NCI-H345 treated with DMSO at 0.1 percent for 48 hours (cell line): ENCODE data around the gene IGF2R.
"Not testable (repeated sequence)": the region's sequence is repeated elsewhere in the genome, so short reads cannot be mapped to it uniquely, and the experiment has no call there.

Experiments
- DNase-seq: peaks from one replicate; lab custom pipeline; 2025; ENCODE audit not compliant: unreplicated experiment; lab: John Stamatoyannopoulos, UW

IGF2R gene

DNA sequence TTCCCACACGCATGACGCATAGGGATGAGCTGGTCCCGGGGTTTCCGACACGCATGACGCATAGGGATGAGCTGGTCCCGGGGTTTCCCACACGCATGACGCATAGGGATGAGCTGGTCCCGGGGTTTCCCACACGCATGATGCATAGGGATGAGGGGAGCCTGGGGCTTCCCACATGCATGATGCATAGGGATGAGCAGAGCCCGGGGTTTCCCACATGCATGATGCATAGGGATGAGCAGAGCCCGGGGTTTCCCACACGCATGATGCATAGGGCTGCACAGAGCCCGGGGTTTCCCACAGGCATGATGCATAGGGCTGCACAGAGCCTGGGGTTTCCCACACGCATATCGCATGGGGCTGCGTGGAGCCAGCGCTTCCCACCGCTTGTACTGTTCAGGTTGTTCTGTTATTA lies 165.5 kb downstream of the IGF2R start:
- DNase-seq, result not testable (repeated sequence)

DNA sequence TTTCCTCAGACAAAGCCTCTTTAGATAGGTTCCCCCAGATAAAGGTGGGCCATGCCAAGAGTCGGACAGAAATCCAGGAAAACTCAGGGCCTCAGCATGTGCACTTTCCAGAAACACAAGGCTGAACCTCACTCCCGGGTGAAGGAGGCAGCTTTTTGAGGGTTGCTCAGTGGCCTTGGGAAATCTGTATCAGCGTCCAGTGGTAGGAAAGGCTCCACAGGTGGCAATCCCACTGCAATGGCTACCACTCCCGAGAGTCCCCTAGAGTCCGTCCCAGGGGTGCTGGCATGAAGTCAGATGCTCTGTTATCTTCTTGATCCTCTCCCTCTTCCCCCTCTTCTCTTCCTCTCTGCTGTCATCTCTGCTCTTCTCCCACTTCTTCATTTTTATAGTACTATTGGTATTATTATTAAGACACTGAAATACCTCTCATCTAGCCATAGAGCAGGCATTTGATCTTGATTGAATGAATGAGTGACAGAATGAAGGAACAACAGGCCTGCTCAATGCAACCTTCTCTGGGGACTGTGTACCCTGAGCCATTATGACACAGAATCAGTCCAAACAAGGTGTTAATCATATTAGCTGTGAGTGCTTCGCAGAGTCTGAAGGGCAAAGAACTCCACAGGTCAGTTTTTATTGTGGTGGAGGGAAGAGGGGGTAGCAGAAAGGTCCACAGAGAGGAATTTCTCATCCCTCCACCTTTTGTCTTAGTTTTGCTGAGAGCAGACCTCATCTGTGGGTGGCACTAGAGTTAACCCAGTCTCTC lies 166.1 kb downstream of the IGF2R start:
- no peak for DNase-seq

DNA sequence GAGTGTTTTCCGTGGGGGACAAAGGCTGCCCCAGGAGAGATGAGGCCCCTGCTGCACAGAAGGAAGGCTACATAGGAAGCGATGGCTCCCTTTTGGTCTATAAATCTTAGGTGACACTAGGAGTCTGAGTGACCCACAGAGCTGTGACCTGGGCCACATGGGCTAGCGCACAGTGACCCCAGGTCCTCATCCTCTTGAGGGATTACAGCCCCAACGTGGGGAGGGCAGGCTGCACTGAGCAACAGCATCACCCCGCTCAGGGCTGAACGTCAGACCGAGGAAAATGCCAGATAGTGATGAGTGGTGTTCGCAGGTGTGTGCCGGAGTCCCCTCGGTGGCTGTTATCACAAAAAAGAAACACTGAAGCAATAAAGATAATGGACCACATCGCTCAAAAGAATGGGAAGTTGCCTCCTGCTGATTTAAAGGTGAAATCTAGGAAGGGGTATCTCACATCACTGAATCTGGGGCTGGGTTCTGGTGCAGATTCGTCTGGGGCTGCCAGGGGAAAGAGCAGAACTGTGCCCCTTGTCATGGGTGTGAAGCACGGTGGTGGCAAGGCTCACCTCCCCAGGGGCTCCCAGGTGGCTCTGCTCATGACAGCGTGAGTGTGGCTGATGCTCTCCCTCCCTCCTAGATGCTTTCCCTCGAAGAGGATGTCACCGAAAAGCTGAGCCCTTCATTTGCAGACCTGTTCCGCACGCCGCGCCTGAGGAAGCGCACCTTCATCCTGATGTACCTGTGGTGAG lies 167.2 kb downstream of the IGF2R start:
- DNase-seq, result no peak

DNA sequence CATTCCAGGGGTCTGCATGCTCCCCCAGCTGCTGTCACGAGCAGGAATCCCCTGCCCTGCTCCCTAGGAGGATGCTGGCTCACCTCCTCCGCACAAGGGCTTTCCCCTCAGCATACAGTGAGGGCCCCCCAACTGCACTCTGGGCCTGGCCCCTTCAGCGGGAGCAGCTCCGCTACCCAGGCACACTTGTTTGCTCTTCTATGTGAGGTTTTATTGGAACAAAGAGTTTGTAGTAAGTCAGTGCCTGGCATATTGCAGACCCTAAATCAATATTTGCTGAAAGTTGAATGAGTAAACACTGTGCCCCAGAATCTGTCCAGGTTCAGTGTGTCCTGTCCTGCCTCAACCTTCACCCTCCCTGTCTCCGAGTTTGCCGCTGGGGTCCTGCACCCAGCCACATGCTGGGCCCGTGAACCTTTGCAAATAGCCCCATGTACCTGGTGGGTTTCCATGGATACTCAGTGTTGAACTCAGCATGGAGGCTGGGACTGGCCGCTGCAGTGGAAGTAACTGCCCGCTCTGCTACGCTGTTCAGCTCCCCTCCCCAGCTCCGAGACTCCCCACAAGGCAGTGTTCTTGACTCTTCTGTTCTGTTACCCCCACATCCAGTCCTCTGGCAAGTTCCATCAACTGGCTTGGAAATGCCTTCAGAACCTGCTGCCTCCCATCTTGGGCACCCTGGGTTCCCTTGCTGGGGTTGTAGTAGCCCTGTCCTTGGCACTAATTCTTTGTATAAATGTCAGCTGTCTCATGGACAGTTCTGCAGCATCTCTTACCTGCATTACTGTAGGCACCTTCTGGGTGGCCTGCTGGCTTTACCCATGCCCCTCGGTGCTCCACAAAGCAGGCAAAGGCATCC lies 168.5 kb downstream of the IGF2R start:
- DNase-seq, result no peak

DNA sequence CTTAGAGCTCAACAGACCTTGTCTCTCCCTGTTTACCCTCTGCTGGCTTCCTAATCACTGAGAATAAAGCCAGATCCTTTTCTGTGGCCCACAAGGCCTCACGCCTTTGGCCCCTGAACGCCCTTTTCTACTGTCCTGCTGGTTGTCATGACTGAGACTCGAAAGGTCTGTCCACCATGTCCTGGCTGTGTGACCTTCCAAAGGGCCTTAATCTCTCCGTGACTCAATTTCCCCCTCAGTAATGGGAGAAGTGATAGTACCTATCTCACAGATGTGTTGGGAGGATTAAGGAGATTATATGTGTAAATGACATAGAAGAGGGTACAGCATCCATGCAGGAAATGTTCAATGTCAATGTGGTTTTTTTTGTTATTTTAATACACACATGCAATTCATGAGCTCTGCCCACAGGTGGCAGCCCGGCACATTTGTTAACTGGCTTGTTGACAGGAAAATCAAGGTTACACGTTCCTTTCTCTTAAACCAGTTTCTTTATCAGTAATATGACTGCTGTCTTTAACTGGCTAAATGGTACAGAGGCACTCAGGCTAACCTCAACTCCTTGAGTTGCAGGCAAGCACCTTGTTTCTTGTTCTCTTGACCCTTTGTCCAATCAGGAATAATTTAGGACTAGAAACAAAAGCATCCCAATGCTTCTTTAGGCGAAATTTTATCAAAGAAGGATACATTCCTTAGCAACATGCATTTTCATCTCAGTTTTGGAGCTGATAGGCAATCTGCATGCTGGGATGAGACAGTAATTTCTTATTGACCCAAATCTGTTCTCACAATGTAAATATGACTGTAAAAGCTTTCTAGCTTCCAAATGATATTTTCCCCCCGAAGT lies 169.3 kb downstream of the IGF2R start:
- DNase-seq, result peak; percentile 1

DNA sequence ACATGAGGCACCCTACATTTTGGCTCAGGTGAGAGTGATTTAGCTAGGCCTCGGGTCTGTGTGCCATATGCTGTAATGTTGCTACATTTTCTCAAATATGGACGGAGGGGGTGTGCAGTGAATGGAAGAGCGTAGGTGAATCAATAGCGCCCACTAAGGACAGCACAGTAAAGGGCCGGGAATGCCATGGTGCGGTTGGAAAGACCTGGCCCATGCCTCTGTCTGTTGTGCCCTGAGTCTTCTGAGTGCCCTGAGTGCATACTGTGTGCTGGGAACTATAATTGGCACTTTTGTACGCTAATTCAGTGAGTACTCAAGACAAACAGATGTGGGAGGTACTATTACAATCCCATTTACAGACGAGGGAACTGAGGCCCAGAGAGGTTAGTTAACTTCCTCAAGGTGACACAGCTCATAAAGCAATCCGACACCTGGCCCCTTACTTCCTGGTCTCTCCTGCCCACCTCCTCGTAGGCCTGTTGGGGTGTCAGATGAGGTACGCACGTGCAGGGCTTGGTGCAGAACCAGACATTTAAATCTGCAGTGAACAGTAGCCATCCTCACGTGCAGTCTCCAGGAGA lies 170.0 kb downstream of the IGF2R start:
- no peak for DNase-seq

DNA sequence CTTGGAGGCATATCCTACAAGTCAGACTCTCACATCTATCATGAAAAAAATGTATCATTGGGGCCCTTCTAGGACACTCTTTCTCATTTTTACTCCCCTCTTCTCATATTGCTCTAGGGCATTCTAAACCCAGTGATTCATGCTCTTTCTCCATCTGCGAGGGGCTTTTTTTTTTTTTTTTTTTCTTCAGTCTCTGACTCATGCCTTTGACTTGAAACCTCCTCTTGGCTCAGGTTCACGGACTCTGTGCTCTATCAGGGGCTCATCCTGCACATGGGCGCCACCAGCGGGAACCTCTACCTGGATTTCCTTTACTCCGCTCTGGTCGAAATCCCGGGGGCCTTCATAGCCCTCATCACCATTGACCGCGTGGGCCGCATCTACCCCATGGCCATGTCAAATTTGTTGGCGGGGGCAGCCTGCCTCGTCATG lies 170.6 kb downstream of the IGF2R start:
- DNase-seq, result no peak

DNA sequence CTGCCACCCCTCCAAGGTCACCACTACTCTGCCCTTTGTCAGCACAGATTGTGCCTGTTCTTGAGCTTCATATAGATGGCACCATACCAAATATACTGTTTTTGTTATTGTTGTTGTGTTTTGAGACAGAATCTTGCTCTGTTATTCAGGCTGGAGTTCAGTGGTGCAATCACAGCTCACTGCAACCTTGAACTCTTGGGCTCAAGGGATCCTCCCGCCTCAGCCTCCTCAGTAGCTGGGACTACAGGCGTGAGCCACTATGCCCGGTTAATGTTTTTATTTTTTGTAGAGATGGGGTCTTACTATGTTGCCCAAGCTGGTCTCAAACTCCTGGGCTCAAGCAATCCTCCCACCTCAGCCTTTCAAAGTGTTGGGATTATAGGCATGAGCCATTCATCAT lies 171.6 kb downstream of the IGF2R start:
- DNase-seq, result not testable (repeated sequence)

DNA sequence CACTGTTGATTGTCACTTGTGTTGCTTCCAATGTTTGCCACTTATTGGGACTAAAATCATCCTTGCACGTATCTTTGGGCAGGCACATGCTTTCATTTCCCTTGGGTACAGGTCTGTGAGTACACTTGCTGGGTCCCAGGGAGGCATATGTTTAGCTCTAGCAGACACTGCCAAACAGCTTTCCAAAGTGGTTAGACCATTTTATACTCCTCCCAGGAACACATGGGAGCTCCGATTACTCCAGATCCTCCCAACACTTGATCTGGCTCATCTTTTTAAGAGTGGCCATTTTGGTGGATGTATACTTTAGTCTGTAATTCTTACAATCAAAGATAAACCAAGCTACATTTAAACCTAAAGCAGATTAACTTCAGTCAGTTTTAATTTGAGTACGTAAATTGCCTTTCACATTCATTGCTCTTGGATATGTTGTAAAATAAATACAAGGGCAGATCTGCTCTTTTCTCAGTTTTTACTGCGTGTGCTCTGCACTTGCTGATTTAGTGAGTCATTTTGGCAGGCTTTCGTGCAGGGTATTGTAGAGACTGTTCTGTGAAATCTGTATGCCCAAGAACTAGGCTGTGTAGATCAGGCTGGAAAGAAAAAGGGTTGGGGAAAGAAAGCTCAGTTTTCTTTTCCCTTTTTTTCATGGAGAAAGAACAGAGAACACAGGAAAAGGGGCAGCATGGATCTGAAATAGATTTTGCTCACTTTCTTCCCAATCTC lies 172.3 kb downstream of the IGF2R start:
- DNase-seq, result no peak

DNA sequence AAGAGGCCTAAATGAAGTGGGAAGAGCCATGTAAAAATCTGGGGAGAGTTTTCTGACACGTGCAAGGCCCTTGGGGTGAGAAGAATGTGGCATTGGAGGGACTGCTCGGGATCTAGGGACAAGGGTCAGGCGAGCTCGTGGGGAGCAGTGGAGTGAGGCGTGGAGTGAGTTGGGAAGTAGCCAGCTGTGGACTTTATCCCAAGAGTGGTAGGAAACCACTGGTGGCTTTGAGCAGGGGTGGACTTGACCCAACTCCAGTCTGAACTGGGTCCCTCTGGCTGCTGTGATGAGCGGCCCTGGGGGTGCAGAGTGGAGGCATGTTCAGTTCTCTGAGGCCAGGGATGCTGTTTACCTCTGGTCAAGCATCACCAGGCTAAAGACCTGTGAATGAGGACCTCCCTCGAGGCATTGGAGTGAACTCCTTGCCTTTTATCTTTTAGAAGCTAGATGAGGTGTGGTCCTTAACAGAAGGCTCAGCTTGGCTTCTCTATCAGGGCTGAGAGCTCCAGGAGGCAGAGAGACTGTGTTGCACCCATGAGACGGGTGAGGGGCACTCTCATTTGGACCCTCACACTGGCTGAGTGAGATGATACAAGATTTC lies 173.3 kb downstream of the IGF2R start:
- no peak for DNase-seq

DNA sequence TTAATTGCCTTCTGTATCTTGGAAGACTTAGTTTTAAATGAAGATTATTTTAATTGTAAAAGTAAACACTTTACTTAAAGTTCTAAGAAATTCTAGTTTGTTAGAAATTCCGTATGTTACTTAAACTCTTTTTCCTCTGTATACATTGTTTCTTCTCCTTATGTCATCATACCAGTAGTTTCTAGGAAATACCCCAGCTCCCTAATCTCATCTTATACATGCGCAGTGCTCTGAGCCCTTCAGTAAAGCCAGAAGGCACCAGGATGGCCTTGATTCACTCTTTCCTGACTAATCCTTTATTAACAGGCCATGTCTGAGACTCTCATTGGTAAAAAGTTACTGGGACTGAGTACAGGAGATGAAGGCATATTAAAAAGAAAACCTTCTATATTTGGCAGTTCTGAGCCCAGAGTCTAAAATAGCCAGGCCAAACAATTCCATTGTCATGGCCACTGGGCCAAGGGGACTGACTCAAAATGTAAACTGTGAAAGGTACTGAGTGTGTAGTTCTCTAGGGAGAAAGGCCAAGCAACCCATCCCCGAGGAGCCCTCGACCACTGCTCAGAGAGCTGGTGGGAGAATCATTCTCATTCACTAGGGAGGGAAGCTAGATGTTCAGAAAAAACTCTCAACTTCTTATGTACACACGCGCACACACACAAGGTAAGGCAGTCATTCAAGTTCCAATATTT lies 177.7 kb downstream of the IGF2R start:
- no peak for DNase-seq

DNA sequence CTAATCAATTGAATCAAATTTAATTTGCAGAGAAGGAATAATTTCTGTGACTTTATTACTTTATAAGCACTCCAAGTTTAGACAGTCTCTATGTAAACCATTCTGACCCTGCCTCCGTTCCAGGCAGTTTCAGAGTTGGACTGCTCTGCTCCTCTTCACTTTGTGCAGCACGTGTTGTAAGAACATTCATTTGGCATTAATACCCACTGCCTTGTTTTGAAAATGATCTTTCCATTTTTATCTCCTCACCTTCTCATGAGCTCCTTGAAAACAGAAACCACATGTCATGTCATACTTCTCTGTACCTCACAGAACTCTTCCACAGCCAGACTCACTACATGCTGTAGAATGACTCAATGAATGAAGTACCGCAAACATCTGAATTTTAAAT lies 178.3 kb downstream of the IGF2R start:
- DNase-seq, result no peak

DNA sequence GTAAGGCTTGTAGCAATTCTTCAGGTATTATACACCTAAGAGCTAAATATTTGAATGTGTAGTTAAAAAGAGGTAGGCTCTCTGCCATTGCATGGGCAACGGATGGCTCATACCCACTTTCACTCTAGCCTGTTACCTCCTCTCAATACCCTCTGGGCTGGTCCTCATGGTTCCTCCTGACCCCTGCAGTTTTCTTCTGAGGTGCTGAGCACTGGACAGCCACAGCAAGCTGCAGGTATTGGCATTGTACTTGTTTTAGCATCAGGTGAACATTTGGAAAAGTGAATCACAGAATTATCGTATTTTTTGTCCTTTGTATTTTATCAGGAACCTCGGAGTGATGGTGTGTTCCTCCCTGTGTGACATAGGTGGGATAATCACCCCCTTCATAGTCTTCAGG lies 185.6 kb downstream of the IGF2R start:
- no peak for DNase-seq

DNA sequence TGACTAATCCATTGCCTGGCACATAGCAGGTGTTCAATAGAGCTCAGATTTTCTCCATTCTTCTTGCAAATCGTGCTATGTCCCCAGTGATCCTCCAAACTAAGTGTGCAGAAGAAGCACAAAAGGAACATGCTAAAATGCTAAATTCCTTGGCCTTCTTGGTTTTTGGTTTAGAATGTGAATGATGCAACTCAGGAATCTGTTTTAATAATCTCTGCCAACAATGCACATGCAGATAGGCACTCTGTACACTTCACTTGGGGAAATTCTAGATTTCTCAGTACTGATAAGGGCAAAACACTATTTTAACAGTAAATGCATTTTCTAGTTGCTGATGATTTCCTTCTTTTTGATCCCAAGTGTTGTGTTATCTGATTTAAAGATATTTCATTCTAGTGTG lies 188.0 kb downstream of the IGF2R start:
- no peak for DNase-seq

DNA sequence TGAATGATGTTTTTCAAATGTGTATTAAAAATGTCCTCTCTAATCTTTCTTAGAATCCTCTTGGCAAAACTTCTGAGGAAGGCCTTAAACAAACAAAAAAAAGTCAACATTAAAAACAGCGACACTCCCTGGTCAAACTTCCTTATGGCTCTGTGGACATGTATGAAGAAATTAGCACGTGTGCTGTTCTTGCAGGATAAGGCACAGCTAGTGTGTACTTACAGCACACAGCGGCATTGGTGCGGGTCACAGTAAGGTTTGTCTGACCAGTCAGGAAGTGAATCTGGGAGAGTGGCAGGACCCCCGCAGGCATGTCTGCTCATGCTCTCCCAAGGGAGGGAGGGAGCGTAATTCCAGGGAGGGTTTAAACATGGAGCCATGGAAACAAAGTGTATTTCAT lies 191.6 kb downstream of the IGF2R start:
- no peak for DNase-seq
